SW 1271 (cell line): ENCODE measurements around the gene NCKAP1.

Experiments
- DNase-seq, 2 experiments: peaks; one replicate each; lab custom pipeline; 2025; lab: John Stamatoyannopoulos, UW

NCKAP1 gene

GRCh38 chr2:182949052-182949451, 89.2 kb downstream of the NCKAP1 start:
- DNase-seq, result no peak

GRCh38 chr2:182946958-182947369, 91.3 kb downstream of the NCKAP1 start:
- DNase-seq, result no peak

- DNase-seq, result no peak
Measured at GRCh38 chr2:182943339-182943738, 94.9 kb downstream of the NCKAP1 start.

GRCh38 chr2:182942756-182943155, 95.5 kb downstream of the NCKAP1 start:
- DNase-seq, result no peak

- no peak for DNase-seq
Measured at GRCh38 chr2:182941919-182942318, 96.3 kb downstream of the NCKAP1 start.

GRCh38 chr2:182941121-182941722, 97.0 kb downstream of the NCKAP1 start:
- DNase-seq, result no peak

GRCh38 chr2:182937870-182938269, 100.4 kb downstream of the NCKAP1 start:
- no peak for DNase-seq

GRCh38 chr2:182933629-182934028, 104.6 kb downstream of the NCKAP1 start:
- no peak for DNase-seq

- DNase-seq, result no peak
Measured at GRCh38 chr2:182929972-182930371, 108.3 kb downstream of the NCKAP1 start.

GRCh38 chr2:182924306-182924705, 114.0 kb downstream of the NCKAP1 start:
- DNase-seq, result no peak

GRCh38 chr2:182921234-182921633, 117.0 kb downstream of the NCKAP1 start:
- no peak for DNase-seq

GRCh38 chr2:182920631-182921056, 117.6 kb downstream of the NCKAP1 start:
- DNase-seq, result no peak

- no peak for DNase-seq
Measured at GRCh38 chr2:182920089-182920488, 118.2 kb downstream of the NCKAP1 start.

GRCh38 chr2:182918961-182919652, 119.2 kb downstream of the NCKAP1 start:
- DNase-seq, result no peak

GRCh38 chr2:182917924-182918323, 120.3 kb downstream of the NCKAP1 start:
- DNase-seq, result no peak

GRCh38 chr2:182916417-182916816, 121.8 kb downstream of the NCKAP1 start:
- no peak for DNase-seq

GRCh38 chr2:182915369-182916326, 122.6 kb downstream of the NCKAP1 start:
- peak in 1 of 2 experiments; percentile 21 for DNase-seq

- DNase-seq, result no peak
Measured at GRCh38 chr2:182914852-182915251, 123.4 kb downstream of the NCKAP1 start.

- DNase-seq, result no peak
Measured at GRCh38 chr2:182913064-182913463, 125.2 kb downstream of the NCKAP1 start.

- no peak for DNase-seq
Measured at GRCh38 chr2:182912518-182912915, 125.7 kb downstream of the NCKAP1 start.

- DNase-seq, result no peak
Measured at GRCh38 chr2:182911813-182912517, 126.3 kb downstream of the NCKAP1 start.

- DNase-seq, result no peak
Measured at GRCh38 chr2:182910965-182911364, 127.3 kb downstream of the NCKAP1 start.
